ENCODE data around the gene DICER1. TPM values are rescaled to one million over a fixed set of nuclear protein-coding genes. Genes with fewer than 3 reads are reported as not detected.
"Not testable (repeated sequence)": the region's sequence is repeated elsewhere in the genome, so short reads cannot be mapped to it uniquely, and the experiment has no call there.

DICER1 gene
- total RNA-seq, 1 experiment from 2014 or later = 11.2 TPM

DNA sequence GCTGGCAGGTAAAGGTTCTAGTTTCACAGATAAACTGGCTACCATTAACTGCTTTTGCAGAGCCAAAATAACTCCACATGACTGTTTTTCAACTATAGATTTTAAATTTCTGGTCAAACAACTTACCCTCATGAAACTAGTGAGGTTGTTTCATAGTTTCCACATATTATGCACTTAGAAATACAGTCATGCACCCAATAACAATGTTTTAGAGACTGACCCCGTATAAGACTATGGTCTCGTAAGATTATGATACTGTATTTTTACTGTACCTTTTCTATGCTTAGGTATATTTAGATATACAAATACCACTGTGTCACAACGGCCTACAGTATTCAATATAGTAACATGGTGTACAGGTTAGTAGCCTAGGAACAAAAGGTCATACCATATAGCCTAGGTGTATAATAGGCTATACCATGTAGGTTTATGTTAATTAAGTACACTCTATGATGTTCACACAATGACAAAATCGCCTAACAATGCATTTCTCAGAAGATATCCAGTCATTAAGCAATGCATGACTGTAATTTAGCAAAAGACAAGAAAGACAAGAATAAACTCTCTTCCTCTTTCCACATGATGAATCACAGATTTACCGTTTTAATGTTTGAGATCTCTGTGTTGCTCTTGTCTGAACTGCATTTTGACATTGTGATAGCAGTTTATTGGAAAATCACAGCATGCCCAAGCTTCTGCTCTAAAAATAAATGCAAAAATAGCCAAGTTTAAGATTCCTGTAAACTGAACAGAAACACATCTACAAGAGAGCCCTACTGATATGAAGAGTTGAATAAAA is 17.1 kb downstream of the DICER1 start:
- no peak for DNase-seq

DNA sequence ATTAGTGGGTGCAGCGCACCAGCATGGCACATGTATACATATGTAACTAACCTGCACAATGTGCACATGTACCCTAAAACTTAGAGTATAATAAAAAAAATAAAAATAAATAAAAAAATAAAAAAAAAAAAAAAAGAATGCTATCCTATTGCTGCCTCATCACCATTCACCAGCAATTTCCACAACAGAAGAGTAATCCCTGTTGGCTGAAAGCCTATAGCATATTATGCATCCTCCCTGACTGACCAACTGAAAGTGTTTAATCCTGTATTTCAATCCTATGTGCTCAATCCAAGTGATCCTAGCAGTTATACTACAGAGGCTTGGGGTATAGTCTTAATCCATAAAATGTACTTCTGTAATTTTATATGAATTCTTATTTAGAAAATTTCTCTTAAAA is 18.5 kb downstream of the DICER1 start:
- DNase-seq = no peak
- Histone ChIP-seq H3K9me3 (no peaks in the 10 kb centered on the region), H3K27me3 (no peaks in the 10 kb centered on the region), H3K36me3 (no peaks in the 10 kb centered on the region), H3K4me3 (no peak overlapping the region)

More for the DNA sequence above, 17.1 kb downstream of the DICER1 start:
- no peaks in the 10 kb centered on the region for H3K27me3 ChIP-seq
- no peaks in the 10 kb centered on the region for H3K9me3 ChIP-seq
- no peak overlapping the region for H3K4me3 ChIP-seq
- H3K36me3 ChIP-seq = no peaks in the 10 kb centered on the region

DNA sequence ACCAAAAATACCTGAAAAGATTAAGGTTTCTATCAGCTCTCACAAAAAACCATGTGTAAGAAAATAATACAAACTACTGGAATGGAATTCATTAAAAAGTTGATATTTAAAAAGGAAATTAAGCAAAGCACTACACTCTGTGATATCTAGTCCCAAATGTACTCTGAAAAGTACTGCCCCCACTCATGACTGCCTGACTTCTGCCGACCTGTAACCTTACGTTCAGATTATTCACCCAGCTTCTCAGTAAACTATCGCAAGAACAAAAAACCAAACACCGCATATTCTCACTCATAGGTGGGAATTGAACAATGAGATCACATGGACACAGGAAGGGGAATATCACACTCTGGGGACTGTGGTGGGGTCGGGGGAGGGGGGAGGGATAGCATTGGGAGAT is 18.9 kb downstream of the DICER1 start:
- not testable (repeated sequence) for H3K36me3 ChIP-seq, DNase-seq, H3K4me3 ChIP-seq, H3K27me3 ChIP-seq, H3K9me3 ChIP-seq

DNA sequence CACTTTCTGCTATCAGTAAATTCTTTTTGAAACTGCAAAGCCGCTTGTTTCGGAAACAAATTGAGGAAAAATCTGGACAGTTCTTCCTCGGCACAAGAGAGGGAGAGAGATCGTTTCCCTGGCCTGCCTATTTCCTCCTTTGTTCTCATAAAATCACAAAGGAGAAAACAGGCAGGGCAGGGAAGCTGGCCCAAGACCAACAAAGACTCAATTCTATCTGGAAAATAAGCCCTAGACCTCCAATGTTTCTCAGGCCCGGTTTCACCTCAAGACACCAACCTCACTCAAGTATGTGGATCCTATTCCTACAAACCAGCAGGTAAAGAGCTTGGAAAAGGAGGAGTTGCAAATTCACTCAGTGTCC is 19.5 kb downstream of the DICER1 start:
- no peak for DNase-seq
- Histone ChIP-seq H3K4me3 (no peak overlapping the region), H3K27me3 (no peaks in the 10 kb centered on the region), H3K36me3 (peaks cover 2% of the 10 kb centered on the region; the same call in 1 of the 2 replicates), H3K9me3 (no peaks in the 10 kb centered on the region)

DNA sequence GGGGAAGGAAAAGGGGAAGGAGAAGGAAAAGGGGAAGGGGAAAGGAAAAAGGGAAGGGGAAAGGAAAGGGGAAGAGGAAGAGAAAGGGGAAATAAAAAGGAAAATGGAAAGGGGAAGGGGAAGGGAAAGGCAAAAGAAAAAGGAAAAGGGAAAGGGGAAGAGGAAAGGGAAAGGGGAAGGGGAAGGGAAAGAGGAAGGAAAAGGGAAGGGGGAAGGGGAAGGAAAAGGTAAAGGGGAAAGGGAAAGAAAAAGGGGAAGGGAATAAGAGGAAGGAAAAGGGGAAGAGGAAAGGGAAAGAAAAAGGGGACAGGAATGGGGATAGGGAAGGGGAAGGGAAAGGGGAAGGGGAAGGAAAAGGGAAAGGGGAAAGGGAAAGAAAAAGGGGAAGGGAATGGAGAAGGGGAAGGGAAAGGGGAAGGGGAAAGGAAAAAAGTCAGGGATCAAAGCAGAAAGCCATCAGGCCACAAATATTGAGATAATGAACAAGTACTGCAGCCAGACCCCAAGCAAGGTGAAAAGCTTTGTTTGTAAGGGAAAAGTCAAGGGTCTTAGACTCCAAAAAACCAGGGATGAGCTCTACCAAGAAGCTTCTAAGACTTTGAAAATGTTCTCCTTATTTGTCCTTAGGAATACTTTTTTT is 20.0 kb downstream of the DICER1 start:
- Histone ChIP-seq H3K9me3 (no peaks in the 10 kb centered on the region), H3K36me3 (peaks cover 4% of the 10 kb centered on the region), H3K4me3 (no peak overlapping the region), H3K27me3 (no peaks in the 10 kb centered on the region)
- no peak for DNase-seq

DNA sequence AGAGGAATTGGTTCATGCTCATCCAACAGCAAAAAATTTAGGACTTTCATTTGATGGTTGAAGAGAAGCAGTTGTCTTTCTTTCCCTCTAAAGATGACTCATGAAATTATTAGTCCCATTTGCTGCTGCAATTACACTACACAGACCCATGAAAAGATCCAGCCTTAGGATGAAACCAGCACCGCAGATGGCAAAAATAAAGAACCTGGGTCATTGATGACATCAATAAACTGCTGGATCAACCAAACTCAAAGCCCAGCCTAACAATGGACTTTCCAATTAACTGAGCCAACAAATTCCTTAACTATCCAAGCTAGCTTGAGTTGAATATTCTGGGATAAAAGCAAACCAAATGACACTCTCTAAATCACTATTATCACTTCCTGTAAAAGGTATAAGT is 20.7 kb downstream of the DICER1 start:
- Histone ChIP-seq H3K4me3 (no peak overlapping the region), H3K27me3 (no peaks in the 10 kb centered on the region), H3K9me3 (no peaks in the 10 kb centered on the region), H3K36me3 (peaks cover 10% of the 10 kb centered on the region)
- DNase-seq = no peak

DNA sequence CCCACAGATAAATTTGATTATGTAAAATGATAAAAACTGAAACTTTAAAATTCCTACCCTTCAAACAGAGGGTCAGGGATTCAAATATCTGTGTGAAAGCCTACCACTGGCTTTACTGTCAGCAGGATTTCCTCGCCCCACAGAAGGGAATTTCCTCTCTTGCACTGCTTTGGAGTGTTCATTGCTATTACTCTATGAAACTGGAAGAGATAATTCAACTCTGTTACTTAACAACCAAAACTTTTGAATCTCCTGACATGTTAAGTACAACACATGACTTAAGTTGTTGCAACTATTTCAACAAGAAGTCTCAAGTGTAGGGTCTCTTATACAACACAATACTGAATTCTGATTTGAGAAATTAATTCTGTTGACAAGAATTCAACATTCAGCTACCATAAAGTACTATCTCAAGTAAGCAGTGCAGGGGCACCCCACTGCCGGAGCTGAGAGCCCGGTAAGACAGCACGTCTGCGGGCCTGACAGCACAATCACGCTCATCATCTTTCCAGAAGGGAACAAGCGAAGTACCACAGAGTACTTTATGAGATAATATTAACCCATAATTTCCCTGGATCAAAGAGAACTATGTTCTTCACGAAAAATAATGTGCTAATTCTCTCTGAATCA is 22.9 kb downstream of the DICER1 start:
- H3K27me3 ChIP-seq = no peaks in the 10 kb centered on the region
- no peaks in the 10 kb centered on the region for H3K9me3 ChIP-seq
- no peak overlapping the region for H3K4me3 ChIP-seq
- peaks cover 12% of the 10 kb centered on the region for H3K36me3 ChIP-seq
- DNase-seq = no peak

DNA sequence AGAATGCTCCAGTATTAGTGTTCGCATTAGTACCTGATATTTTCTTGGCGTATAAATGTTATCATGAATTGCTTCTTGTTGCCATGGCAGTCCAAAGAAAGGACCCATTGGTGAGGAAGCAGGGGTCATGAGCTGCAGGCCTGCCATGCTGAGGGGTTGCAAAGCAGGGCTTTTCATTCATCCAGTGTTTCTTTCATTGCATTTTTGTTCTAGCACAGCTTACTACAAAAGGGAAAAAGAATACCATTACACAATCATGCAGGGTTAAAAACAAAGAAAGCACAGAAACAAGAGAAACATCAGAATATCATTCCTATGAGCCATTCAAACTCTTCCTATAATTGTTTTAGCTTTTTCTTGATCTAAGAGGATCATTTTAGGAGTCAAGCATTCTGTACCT is 24.0 kb downstream of the DICER1 start:
- Histone ChIP-seq H3K27me3 (no peaks in the 10 kb centered on the region), H3K4me3 (no peak overlapping the region), H3K36me3 (peaks cover 14% of the 10 kb centered on the region), H3K9me3 (no peaks in the 10 kb centered on the region)
- no peak for DNase-seq

DNA sequence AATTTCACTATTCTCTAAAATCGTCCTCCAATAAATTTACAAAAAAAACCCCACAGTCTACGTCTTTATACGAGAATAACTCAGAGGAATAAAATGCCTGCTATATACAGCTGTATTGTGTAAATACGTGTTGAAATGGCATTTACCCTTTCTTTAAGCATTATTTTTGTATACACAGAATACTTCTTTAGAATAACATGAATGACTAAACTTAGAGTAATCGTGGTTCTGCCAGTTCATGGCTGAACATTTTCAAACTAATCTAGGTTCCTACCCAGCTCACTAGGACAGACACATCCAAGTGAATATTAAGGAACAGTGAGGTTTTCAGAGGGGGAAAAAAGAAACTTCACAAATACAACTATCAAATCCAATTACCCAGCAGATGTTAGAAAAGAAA is 24.6 kb downstream of the DICER1 start:
- Histone ChIP-seq H3K36me3 (peaks cover 14% of the 10 kb centered on the region), H3K9me3 (no peaks in the 10 kb centered on the region), H3K4me3 (no peak overlapping the region), H3K27me3 (no peaks in the 10 kb centered on the region)
- no peak for DNase-seq

DNA sequence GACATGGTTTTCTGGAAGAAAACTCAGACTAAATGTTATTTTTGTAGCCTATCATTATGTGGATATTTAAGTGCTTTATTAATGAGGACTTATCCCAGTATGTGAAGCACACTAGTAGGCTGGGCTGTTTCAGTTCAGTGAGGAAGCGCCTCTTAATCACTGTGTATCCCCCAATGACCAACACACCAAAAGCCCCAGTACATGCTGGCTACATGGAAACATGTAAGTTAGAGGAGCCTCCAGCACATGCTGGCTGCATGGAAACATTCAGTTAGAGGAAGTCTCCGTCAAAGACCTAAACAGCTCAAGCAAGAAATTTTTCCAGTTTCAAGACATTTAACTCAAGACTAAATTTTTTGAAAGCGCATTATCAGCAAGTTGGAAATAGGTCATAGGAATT is 26.8 kb downstream of the DICER1 start:
- no peak for DNase-seq
- peaks cover 18% of the 10 kb centered on the region for H3K36me3 ChIP-seq
- no peaks in the 10 kb centered on the region for H3K27me3 ChIP-seq
- H3K9me3 ChIP-seq = no peaks in the 10 kb centered on the region
- H3K4me3 ChIP-seq = no peak overlapping the region

DNA sequence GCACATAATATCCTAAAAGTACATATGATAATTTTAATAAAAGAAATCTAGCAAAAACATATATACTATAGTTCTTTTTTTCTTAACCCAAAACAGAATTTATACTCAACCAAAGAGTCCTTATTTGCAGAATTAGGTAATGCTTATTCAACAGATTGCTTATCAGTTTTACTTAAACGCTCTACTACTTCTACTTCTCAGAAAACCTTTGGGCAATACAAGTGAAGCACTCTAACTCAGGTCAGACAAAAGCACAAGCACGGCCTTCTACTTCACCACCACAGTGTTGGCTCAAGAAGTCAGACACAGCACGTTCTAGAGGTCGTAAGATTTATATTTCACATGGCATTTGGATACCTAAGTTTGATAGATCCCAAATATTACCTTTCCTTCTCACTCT is 29.2 kb downstream of the DICER1 start:
- Histone ChIP-seq H3K4me3 (no peak overlapping the region), H3K9me3 (no peaks in the 10 kb centered on the region), H3K36me3 (peaks cover 31% of the 10 kb centered on the region), H3K27me3 (no peaks in the 10 kb centered on the region)
- no peak for DNase-seq

DNA sequence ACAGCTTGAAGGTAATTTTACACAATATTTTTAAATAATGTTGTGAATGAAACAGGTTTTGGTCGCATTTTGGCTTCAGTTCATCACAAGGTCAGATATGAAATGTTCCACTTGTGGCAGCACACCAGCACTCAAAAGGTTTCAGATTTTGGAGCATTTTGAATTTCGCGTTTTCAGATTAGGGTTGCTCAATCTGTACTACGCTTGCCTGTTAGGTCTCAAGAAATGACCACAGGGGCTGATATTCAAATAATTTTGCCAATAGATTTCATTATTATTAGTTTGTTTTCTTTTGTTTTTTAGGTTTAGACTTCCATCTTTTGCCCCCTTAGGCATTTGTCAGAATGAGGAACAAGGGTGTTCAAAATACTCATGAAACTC is 29.8 kb downstream of the DICER1 start:
- Histone ChIP-seq H3K9me3 (no peaks in the 10 kb centered on the region), H3K4me3 (no peak overlapping the region), H3K36me3 (peaks cover 30% of the 10 kb centered on the region), H3K27me3 (no peaks in the 10 kb centered on the region)
- no peak for DNase-seq

DNA sequence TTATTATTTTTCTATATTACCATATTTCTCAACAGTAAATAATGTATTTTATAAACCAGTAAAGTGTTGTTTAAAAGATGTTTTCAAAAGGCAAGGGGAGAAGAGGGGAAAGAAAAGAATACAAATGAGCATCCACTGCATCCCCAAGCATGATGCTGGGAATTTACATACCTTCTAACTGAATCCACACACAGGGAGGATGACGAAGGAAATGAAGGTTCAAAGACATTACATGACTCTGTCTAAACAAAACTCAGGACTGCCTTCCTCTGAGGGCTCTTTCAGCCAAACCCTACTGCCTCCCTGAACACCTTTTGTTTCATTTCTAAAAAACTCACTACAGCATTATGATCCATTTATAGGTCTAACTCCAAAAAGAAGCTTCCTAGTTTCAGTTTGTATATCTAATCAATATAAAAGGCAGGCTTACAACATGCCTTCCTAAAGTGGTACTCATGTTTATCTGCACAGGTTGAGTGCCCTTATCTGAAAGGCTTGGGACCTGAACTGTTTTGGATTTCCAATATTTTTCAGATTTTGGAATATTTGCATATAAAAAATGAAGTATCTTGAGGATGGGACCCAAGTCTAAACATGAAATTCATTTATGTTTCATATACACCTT is 30.3 kb downstream of the DICER1 start:
- Histone ChIP-seq H3K4me3 (no peak overlapping the region), H3K27me3 (no peaks in the 10 kb centered on the region), H3K36me3 (peaks cover 26% of the 10 kb centered on the region), H3K9me3 (no peaks in the 10 kb centered on the region)
- no peak for DNase-seq

DNA sequence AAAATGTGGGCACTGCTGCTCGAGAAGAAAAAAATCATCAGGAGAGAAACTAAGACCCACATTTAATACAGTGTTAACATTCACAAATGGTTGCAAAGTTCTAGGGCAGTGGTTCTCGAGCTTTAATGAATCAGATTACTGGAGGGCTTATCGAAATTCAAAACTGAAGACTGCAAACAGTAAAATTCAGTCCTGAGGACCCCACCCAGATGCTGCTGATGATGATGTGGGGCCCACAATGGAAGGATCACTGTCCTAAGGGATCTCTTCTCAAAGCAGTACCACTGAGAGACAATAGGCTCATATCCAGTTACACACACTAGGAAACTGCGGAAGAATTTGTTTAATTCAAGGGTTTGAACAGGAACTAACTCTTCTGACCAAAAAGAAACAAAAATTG is 31.4 kb downstream of the DICER1 start:
- Histone ChIP-seq H3K4me3 (no peak overlapping the region), H3K9me3 (no peaks in the 10 kb centered on the region), H3K36me3 (peaks cover 21% of the 10 kb centered on the region), H3K27me3 (no peaks in the 10 kb centered on the region)
- DNase-seq = no peak

DNA sequence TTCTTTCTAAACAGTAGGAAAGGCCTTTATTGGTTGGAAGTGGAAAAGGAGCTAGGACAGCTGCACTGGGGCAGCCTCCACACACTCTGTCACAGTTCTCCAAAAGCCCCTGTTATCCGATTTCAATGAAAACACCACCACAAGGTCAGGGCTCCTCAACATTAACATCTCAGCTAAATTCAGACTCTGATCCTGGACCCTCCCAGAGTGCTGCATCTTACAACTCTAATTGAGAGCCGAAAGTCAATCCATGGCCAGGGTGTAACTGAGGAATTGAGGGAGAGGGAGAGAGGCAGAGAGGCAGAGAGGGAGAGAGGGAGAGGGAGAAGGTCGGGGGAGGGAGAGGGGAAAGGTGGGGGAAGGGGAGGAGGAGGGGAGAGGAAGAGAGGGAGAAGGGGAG is 32.1 kb downstream of the DICER1 start:
- Histone ChIP-seq H3K4me3 (no peak overlapping the region), H3K36me3 (peaks cover 21% of the 10 kb centered on the region), H3K9me3 (no peaks in the 10 kb centered on the region), H3K27me3 (no peaks in the 10 kb centered on the region)
- no peak for DNase-seq

DNA sequence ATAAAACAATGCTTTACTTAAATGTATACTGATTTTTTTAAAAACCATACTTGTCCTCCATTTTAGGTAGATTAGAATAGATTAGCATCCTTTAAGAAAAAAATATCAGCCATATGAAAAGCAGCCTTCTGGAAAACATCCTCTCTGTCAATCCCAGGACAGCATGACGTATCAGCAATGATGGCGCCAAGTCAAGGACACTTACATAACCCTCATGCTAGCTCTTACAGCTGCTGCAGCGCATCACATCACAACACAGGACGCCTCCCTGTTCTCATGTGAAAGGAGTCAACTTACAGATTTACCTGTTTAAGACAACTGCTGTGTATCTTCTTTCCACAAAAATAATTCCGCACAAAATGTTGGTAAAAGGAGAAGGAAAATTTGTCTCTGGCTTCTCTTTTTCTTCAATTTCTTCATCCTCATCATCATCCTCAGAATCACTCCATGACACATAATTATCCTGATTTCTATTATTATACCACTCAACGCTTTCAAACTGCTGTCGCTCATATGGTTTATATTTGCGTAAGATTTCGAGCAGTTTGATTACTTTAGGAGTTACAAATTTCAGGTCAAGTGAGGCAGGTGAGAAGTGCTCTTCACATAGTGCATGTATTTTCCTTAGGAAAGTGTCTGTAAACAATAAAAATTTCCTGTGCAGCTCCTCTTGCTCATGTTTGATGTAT is 33.3 kb downstream of the DICER1 start:
- Histone ChIP-seq H3K36me3 (peaks cover 21% of the 10 kb centered on the region), H3K9me3 (no peaks in the 10 kb centered on the region), H3K4me3 (no peak overlapping the region), H3K27me3 (no peaks in the 10 kb centered on the region)
- no peak for DNase-seq

DNA sequence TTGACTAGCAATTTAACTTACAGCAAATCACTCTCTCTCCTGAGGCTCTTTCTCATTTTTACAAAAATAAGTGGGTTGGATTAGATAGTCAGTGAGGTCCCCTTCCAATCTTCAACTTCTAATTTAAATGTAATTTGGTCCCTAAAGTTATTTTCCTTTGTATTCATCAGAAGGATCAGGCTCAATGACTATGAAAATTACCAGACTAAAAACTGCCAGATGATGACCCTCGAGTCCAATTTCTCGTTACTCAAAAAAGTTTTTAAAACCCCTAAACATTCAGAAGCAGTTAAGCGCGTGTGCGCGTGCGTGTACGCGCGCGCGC is 34.7 kb downstream of the DICER1 start:
- no peak for DNase-seq
- Histone ChIP-seq H3K9me3 (no peaks in the 10 kb centered on the region), H3K36me3 (peaks cover 18% of the 10 kb centered on the region), H3K4me3 (no peak overlapping the region), H3K27me3 (no peaks in the 10 kb centered on the region)
